Fibroblast of lung (primary cell): ENCODE data around the gene DTWD1. TPM values are rescaled to one million over a fixed set of nuclear protein-coding genes. Genes with fewer than 3 reads are reported as not detected.
"Not testable (repeated sequence)": the region's sequence is repeated elsewhere in the genome, so short reads cannot be mapped to it uniquely, and the experiment has no call there.

Source experiments
- DNase-seq, 2 donors: peaks; one replicate each; pipeline versions ENCODE4 v3.0.0 to v3.0.0-alpha.2; 2010; ENCODE audit warnings: low read depth in 2 of 2
- H2AFZ ChIP-seq: 2 replicates; pipeline ENCODE4 v1.5.1; 2012; ENCODE audit warnings: low read length, control low read depth, inconsistent platforms
- H3K27ac ChIP-seq: 2 replicates; pipeline ENCODE4 v1.5.1; 2011; ENCODE audit warnings: low read length, control low read depth; ENCODE audit not compliant: insufficient read depth
- H3K27me3 ChIP-seq: 2 replicates; pipeline ENCODE4 v1.5.1; 2011; ENCODE audit warnings: mild to moderate bottlenecking, low read length; ENCODE audit not compliant: control insufficient read depth, insufficient read depth
- H3K36me3 ChIP-seq: 2 replicates; pipeline ENCODE4 v1.5.1; 2011; ENCODE audit warnings: low read length; ENCODE audit not compliant: control insufficient read depth, insufficient read depth
- H3K4me1 ChIP-seq: 2 replicates; pipeline ENCODE4 v1.5.1; 2011; ENCODE audit warnings: low read length; ENCODE audit not compliant: control insufficient read depth, insufficient read depth; ENCODE audit errors: extremely low read depth
- H3K4me2 ChIP-seq: 2 replicates; pipeline ENCODE4 v1.5.1; 2011; ENCODE audit warnings: low read length, control low read depth; ENCODE audit not compliant: insufficient read depth; ENCODE audit errors: extremely low read depth
- H3K4me3 ChIP-seq, 4 experiments: fragments of 200-600 bp in 1 of 4; sonication (generic) in 1 of 4; replicated peaks in 1 of 4; 2 replicates each; pipeline ENCODE4 v1.5.1; 2011 to 2016; ENCODE audit warnings: low read length in 4 of 4, low read depth in 3 of 4, mild to moderate bottlenecking in 3 of 4, control low read depth in 2 of 4, inconsistent platforms in 1 of 4, mixed read lengths in 1 of 4; ENCODE audit not compliant: insufficient read depth in 1 of 4; ENCODE audit errors: control extremely low read depth in 1 of 4
- H3K79me2 ChIP-seq: 2 replicates; pipeline ENCODE4 v1.5.1; 2012; ENCODE audit warnings: mild to moderate bottlenecking, low read length, inconsistent platforms; ENCODE audit not compliant: control insufficient read depth, insufficient read depth
- H3K9ac ChIP-seq: 2 replicates; pipeline ENCODE4 v1.5.1; 2011; ENCODE audit warnings: mild to moderate bottlenecking, low read length, control low read depth; ENCODE audit not compliant: insufficient read depth
- H3K9me3 ChIP-seq: 2 replicates; pipeline ENCODE4 v1.5.1; 2012; ENCODE audit warnings: low read depth, low read length; ENCODE audit not compliant: control insufficient read depth, insufficient read depth
- H4K20me1 ChIP-seq: 2 replicates; pipeline ENCODE4 v1.5.1; 2011; ENCODE audit warnings: low read length; ENCODE audit not compliant: control insufficient read depth, insufficient read depth; ENCODE audit errors: extremely low read depth
- CTCF ChIP-seq, 2 donors: IDR thresholded peaks in 1 of 2; conservative IDR thresholded peaks in 1 of 2; 1 replicate in 1 of 2; 2 replicates in 1 of 2; pipeline ENCODE4 v1.5.1; 2011 to 2012; ENCODE audit warnings: low read length in 2 of 2, control low read depth in 1 of 2, inconsistent platforms in 1 of 2, low read depth in 1 of 2, mild to moderate bottlenecking in 1 of 2
- EZH2 ChIP-seq: IDR thresholded peaks from 2 replicates; pipeline ENCODE4 v1.5.1; 2012; ENCODE audit warnings: low read length, control low read depth, mild to moderate bottlenecking; ENCODE audit errors: missing control alignments
- polyA plus RNA-seq, 2 donors: library from polyadenylated mRNA; depleted of rRNA in 1 of 2; stranded (reverse) in 1 of 2; unstranded in 1 of 2; fragments of >200 nt; gene quantifications; 2 replicates each; pipeline ENCODE4 v1.2.1, GENCODE V29; 2011 to 2012; ENCODE audit warnings: missing spikeins in 1 of 2
- total RNA-seq: library from RNA; depleted of rRNA; stranded (reverse); fragments of >200 nt; gene quantifications from 2 replicates; pipeline ENCODE4 v1.2.1, GENCODE V29; 2014

The DTWD1 gene
- total and polyA plus RNA-seq, 2 donors (not counting 1 experiment from before 2014, with no cell fraction given) = 61.8 to 156 TPM

GRCh38 chr15:49610157-49610918 is 10.5 kb upstream of the DTWD1 start:
- Histone ChIP-seq H3K36me3 (no peaks in the 10 kb centered on the region), H3K4me3 (no peak overlapping the region), H3K27me3 (no peaks in the 10 kb centered on the region), H3K9me3 (no peaks in the 10 kb centered on the region), H2AFZ (no peak overlapping the region), H3K27ac (no peak overlapping the region), H3K9ac (no peak overlapping the region), H3K4me2 (no peak overlapping the region), H4K20me1 (no peaks in the 10 kb centered on the region), H3K79me2 (no peaks in the 10 kb centered on the region), H3K4me1 (no peaks in the 10 kb centered on the region)
- DNase-seq = peak in 1 of 2 donors; percentile 56
- TF ChIP-seq EZH2 = no peak
- no peak for TF ChIP-seq CTCF (conservative IDR thresholded peaks at IDR 0.05 in 1 of 2, IDR thresholded peaks at IDR 0.05 in 1 of 2; ENCODE audit: low read depth in 1 of 2, low read length in 2 of 2)

- not testable (repeated sequence) for H2AFZ ChIP-seq, H3K36me3 ChIP-seq, H3K27me3 ChIP-seq, H3K27ac ChIP-seq, H3K4me1 ChIP-seq, H3K4me2 ChIP-seq, H3K4me3 ChIP-seq, H3K79me2 ChIP-seq, H3K9ac ChIP-seq, DNase-seq, H4K20me1 ChIP-seq, H3K9me3 ChIP-seq
Measured at GRCh38 chr15:49612240-49612639, 8.6 kb upstream of the DTWD1 start.

DNA sequence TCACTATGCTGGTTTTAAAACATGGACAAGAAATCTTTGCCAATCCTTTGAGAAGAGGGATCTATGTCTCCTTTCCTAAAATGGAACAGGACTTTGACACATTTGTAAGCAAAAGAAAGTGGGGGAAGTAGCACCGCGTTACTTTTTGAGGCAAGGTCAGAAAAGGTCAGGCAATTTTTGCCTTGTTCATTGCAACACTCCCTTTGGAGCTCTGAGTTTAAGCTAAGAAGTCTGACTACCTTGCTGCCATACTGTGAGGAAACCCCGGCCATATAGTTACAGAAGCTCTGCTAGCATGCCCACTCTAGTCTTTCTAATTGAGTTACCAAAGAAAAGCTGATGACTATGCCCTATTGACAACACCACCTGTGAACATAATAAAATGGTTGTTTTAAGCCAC is 1.6 kb upstream of the DTWD1 start:
- peaks cover 32% of the 10 kb centered on the region for H3K79me2 ChIP-seq
- no peaks in the 10 kb centered on the region for H3K36me3 ChIP-seq
- H3K4me3 ChIP-seq = no peak overlapping the region
- peaks cover 4% of the 10 kb centered on the region for H3K4me1 ChIP-seq
- H3K9ac ChIP-seq = no peak overlapping the region
- H2AFZ ChIP-seq = no peak overlapping the region
- H3K4me2 ChIP-seq = no peak overlapping the region
- H3K27me3 ChIP-seq = no peaks in the 10 kb centered on the region
- H4K20me1 ChIP-seq = no peaks in the 10 kb centered on the region
- H3K9me3 ChIP-seq = no peaks in the 10 kb centered on the region
- TF ChIP-seq CTCF (conservative IDR thresholded peaks at IDR 0.05 in 1 of 2, IDR thresholded peaks at IDR 0.05 in 1 of 2; ENCODE audit: low read depth in 1 of 2, low read length in 2 of 2) (no peak), EZH2 (no peak)
- H3K27ac ChIP-seq = no peak overlapping the region
- DNase-seq = no peak
